ENCODE results near the gene IL24.
"Not testable (repeated sequence)": the region's sequence is repeated elsewhere in the genome, so short reads cannot be mapped to it uniquely, and the experiment has no call there.

The IL24 gene

DNA sequence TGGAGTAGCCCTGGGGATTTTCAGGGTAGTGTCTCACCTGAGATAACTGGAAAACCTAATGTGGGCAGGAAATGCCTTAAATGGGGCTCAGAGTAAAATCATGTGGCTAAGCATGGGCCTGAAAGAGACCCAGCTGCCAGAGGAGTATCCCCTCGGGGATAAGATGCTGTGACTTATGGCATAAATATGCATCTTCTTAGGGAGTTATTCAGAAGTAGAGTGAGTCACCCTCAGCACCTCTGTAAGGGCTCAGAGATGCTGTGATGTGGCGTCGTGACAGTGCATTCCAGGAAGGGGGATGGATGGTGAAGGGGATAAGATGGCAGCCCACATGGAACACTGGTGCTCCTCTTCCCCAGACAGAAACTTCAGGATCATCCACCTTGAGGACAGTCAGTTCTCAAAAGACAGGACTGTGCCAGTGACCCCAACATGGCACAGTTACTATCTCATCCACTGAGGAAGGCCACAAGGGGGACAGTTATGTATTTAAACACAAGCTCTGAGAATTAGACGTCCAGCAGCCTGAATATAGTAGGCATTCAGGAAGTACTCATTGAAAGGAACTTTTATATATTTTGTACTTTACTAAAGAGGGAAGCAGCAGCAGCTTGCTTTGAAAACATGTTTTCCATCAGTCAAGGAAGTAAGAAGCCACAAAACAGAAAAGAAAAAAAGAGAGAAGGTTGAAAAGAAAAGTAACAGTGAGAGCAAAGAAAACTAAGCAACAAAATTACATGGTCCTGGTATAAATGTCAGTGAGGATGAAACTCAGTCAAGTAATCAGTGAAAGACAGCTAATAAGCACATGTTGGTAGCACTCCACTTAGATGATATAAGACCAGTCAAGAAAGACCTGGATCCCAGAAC lies 8.3 kb downstream of the IL24 start:
- no peak for DNase-seq

DNA sequence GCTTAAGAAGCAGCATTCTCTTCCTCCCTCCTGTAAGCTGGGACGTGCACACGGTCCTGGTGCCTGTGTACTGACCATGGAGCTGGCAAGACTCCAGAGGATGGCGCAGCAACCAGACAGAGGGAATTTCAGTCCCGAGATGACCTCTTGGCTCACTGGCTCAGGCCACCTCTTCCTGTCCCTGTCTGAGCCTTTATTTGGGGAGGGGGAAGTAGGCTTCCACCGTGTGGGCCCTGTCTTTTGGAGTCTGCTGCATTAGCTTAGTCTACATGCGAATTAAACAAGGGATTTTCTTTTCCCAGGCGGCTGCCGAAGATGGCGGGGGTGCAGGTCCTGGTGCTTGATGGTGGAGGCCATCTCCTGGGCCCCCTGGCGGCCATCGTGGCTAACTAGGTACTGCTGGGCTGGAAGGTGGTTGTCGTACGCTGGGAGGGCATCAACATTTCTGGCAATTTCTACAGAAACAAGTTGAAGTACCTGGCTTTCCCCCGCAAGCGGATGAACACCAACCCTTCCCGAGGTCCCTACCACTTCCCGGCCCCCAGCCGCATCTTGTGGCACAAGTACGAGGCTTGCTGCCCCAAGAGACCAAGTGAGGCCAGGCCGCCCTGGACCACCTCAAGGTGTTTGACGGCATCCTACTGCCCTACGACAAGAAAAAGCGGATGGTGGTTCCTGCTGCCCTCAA lies 10.2 kb downstream of the IL24 start:
- no peak for DNase-seq

DNA sequence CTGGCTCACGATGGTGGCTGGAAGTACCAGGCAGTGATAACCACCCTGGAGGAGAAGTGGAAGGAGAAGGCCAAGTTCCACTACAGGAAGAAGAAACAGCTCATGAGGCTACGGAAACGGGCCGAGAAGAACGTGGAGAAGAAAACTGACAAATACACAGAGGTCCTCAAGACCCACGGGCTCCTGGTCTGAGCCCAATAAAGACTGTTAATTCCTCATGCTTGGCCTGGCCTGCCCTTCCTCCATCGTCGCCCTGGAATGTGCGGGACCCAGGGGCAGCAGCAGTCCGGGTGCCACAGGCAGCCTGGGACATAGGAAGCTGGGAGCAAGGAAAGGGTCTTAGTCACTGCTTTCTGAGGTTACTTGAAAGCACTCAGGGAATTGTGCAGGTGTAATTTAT lies 10.8 kb downstream of the IL24 start:
- no peak for DNase-seq

DNA sequence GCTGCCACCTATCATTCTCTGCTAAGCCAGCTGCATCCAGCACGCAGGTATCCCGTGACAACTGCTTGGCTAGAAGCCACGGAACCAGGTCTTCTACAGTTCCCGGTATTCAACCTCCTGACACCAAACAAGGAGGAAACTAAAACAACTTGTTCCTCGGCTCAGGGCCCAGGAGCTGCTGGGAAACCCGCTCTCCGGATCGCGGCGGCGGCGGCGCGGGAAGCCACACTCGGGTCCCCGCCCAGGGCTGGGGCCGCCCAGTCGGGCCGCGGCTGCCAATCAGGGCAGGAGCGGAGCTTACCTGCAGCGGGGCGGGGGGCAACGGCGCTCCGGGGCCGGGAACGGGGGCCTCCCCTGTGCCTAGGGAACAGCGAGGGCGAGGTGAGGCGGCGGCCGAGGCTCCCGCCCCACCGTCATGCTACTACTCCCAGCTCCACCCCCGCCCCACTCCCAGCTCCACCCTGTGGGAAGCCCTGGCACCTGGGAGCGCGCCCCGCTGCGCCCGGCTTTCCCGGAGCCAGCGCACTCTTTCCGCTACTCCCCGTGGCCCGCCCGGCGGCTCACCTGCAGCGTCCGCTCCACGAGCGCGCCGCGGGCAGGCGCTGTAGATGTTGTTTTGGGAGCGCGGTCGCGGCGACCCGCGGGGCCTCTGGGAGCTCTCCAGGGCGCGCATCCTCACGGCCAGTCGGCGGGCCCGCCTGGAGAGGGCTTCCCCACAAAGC lies 12.1 kb downstream of the IL24 start:
- peak; percentile 89 for DNase-seq

DNA sequence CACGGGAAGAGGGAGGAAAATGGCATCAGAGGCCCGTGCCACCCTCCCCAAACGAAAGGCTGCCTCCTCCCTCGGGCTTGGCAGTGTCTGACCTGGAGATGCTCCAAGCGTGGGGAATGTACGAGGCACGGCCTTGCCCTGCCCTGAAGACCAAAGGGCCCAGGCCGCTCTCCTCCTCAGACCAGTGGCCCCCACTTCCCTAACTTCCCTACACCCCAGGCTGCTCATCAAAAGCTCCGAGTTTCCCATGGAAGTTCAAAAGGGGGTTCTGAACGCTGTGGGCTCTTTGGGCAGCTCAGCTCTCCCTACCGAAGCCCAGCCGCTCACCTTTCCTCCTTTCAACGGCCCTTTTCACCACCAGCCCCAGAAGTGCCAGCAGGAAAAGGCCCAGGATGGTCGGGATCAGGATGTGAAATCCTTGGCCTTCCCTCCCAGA lies 12.7 kb downstream of the IL24 start:
- DNase-seq = no peak

- peak; percentile 36 for DNase-seq
These were observed 13.9 kb downstream of the IL24 start for GRCh38 chr1:206911064-206911663.

DNA sequence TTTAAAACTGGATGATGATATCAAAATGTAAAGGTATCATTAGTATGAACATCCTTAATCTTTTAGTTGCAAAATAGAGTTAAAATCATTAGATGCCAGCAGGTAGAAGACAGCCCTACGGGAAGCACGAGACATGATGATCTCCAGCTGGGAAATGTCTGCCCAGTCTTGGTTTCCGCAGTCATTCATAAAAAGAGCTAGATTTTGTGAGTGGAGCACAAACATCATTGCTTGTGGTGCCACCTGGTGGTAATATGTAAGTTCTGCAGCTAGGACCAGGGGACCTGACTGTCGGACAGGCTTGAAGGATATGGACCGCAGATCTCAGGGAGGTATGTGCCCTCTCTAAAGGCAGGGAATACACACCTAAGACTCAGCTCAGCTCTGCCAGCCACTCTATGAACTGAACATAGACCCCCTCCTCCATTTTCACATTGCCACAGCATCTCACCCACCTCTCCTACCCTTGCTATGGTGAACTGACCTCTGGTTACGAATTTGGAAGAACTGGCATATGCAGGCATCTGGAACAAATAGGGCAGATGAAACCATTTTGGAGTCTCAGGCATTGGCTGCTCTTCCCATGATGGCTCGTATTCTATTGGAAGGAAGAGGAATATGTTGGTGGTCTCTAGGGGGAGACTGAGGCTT lies 15.3 kb downstream of the IL24 start:
- peak; percentile 70 for DNase-seq

DNA sequence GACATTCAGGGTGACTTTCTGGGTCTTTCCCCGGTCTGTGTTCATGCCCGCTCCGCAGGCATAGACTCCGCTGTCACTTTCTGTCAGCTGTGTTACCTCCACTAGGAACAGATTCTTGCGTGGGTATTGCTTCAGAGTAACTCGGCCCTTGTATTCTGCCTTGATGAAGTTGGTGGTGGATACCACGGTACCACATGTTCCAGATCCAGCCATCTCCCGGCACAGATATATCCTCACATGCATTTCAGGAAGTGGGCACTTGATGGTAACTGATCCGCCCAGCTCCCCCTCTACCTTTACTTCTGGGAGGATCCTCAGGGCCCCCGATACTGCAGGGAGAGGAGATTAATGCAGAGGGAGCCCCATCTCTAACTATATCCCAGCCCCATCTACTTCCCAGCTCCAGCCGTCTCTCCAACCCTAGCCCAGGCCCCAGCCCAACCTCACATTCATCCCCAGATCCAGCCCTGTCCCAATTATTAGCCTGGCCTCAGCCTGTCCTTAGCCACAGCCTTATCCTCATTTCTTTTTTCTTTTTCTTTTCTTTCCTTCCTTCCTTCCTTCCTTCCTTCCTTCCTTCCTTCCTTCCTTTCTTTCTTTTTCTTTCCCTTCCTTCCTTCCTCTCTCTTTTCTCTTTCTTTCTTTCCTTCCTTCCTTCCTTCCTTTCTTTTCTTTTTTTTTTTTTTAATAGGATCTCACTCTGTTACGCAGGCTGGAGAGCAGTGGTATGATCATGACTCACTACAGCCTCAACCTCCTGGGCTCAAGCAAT lies 16.7 kb downstream of the IL24 start:
- DNase-seq = no peak

DNA sequence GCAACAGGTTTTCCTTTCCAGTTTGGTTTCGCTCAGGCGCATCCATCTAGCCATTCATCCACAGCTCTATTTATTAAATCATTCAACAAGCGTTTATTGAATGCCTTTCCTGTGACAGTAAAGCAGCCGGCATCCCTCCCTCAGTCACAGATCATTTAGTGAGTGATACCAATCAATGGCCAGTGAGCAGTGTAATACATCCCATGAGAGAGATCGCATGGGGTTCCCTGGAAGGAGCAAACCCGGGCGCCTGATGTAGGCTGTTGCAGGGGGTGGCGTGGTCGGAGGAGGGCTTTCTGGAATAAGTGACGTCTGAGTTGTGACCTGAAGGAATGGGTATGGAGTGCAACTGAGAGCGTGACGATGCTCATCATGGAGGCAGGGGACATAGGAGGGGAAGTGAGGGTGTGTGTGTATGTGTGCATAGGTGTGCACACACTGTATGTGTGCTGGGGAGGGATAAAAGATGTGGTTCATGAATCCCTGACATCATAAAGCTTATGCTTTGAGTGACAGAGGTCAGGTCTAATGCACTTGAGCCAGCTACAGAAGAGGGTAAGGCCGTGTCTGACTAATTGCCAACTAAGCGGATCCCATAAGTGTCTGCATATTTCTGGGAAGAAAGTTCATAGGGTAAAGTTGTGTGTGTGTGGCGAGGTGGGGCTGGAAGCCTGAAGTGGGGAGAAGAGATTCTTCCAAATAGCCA lies 17.9 kb downstream of the IL24 start:
- DNase-seq = no peak

GRCh38 chr1:206916000-206916709 lies 18.9 kb downstream of the IL24 start:
- no peak for DNase-seq

DNA sequence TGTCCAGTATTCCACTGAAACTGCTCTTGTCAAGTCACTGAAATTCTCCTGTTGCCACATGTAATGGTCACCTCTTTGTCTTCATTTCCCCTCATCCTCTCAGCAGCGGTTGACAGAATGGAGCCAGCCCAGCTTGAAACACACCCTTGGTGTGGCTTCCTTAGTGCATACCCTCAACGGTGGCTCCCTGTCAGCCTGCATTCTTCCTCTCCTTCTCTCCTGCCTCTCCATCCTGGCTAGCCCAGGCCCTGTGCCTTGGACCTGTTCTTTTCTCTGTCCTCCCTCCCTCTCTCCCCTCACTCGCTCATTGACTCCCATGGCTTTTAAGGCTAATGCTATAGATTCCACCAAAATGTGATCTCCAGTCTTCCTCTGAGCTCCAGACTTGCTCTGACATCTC lies 20.8 kb downstream of the IL24 start:
- no peak for DNase-seq

DNA sequence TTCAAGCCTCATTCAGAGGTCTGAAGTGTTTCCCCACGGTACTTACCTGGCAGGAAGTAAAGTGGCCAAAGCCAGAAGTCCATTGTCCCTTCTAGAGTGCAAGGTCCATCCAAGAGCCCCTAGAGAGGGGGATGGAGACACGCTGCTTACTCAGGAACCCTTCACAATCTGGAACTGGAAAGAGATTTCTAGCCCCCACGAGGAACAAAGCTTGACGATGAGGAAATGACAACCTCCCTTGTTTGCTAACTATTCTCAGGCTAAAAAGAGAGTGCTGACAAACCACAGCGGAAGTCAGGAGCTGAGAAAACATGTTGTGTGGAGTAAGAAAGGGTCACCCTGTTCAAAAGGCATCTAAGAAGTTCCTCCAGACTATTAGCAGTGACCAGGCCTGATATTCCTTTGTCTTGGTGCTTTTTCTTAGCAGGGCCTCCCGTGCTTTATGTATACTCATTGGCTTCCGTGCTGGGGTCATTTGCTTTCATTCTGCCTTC lies 24.6 kb downstream of the IL24 start, which contains the start of gene FCMR:
TSS of gene FCMR (minus strand) at position 170 of the 494 bp plus-strand sequence. CDS start at position 83, 87 bp downstream.
- no peak for DNase-seq

DNA sequence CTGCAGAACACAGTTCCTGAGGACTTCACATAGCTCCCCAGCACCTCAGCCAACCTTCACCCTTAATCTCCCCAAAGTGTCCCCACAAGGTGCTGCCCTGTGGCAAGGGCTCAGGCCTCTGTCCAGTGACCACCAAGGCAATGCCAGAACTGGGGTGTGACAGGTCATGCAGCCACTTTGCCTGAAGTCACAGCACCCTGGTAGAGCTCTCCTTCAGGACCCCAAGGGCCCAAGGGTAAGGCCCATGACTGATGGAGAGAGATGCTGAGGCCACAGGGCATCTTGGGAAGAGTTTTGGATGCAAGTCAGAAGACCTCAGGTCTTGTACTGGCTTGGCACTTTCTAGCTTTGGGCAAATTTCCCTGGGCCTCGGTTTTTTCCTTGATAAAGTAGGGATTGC lies 25.3 kb downstream of the IL24 start:
- DNase-seq = no peak

GRCh38 chr1:206923009-206923960 lies 26.0 kb downstream of the IL24 start:
- no peak for DNase-seq

- not testable (repeated sequence) for DNase-seq
These were observed 26.8 kb downstream of the IL24 start for GRCh38 chr1:206923961-206924557.

- no peak for DNase-seq
These were observed 27.4 kb downstream of the IL24 start for GRCh38 chr1:206924592-206925105.

- DNase-seq = no peak
These were observed 28.0 kb downstream of the IL24 start for GRCh38 chr1:206925106-206925736.

GRCh38 chr1:206926286-206926685 lies 29.0 kb downstream of the IL24 start:
- no peak for DNase-seq

All from NCI-H1105 (cell line).